ENCODE results near the gene KCNQ5.
A peak's percentile ranks its signal among the peaks of the same experiment; 100 is the strongest.

KCNQ5 gene

DNA sequence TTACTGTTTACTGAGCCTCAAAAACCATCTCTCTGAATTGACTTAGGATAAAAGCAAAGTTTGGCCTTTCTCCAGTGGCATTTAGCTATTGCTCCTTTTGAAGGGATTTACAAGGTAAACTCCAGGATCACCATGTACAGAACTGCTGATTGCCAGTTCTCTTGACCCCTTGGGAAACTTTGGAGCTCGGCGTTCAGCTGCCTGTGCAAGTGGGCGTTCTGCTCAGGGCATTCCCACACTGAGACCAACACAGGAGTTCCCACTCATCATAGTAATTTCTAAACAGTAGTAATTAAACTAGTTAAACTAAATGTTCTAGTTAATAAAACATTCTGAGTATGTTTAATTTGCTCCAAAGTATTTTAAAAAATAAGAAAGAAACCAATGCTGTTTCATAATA, 14.9 kb downstream of the KCNQ5 start:
- ATAC-seq (ENCODE audit: low read depth): no peak
- Histone ChIP-seq H3K27ac (ENCODE audit: poor library complexity, severe bottlenecking) (no peak overlapping the region), H3K36me3 (ENCODE audit: low read depth) (no peaks in the 10 kb centered on the region), H3K9me3 (ENCODE audit: severe bottlenecking) (no peaks in the 10 kb centered on the region), H3K4me3 (ENCODE audit: severe bottlenecking) (no peak overlapping the region), H3K27me3 (ENCODE audit: insufficient read depth, poor library complexity, severe bottlenecking) (no peaks in the 10 kb centered on the region), H3K4me1 (ENCODE audit: insufficient read depth, poor library complexity, severe bottlenecking) (no peaks in the 10 kb centered on the region)
- DNase-seq (ENCODE audit: low spot score): no peak
- TF ChIP-seq, protein P1, sequence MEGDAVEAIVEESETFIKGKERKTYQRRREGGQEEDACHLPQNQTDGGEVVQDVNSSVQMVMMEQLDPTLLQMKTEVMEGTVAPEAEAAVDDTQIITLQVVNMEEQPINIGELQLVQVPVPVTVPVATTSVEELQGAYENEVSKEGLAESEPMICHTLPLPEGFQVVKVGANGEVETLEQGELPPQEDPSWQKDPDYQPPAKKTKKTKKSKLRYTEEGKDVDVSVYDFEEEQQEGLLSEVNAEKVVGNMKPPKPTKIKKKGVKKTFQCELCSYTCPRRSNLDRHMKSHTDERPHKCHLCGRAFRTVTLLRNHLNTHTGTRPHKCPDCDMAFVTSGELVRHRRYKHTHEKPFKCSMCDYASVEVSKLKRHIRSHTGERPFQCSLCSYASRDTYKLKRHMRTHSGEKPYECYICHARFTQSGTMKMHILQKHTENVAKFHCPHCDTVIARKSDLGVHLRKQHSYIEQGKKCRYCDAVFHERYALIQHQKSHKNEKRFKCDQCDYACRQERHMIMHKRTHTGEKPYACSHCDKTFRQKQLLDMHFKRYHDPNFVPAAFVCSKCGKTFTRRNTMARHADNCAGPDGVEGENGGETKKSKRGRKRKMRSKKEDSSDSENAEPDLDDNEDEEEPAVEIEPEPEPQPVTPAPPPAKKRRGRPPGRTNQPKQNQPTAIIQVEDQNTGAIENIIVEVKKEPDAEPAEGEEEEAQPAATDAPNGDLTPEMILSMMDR (IDR thresholded peaks at IDR 0.05; ENCODE audit: poor library complexity, severe bottlenecking): no peak

DNA sequence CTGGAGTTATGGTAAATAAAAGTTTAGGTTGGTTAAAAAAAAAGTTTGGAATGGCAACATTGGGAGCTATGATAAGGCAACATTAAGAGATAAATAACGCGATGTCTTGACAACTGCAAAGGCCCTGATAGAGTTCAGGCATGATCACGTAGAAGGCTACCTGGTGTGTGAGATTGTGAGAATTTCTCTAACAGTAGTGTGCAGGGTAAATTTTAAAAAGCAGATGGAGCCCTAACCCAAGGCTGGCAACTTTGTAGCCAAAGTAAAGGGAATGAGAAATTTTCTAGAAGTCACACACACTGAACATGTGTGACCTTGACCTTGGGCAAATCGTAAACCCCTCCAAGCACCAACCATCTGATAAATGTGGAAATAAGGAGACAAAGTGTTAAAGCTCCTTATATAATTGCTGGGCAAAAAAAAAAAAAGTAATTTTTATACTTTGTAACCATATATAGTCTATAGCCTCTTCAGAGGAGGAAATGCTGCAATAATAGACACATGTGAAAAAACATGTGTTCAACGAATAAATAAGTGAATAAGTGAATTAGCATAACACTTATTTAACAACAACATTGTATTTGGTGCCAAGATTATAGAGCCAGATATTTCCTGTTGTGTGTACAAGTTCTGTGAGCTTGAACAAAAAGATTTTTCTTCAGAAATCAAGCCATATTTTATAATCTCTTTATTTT, 18.2 kb downstream of the KCNQ5 start:
- ATAC-seq (ENCODE audit: low read depth) (no peak), DNase-seq (ENCODE audit: low spot score) (no peak)
- Histone ChIP-seq H3K4me1 (ENCODE audit: insufficient read depth, poor library complexity, severe bottlenecking) (no peaks in the 10 kb centered on the region), H3K9me3 (ENCODE audit: severe bottlenecking) (no peaks in the 10 kb centered on the region), H3K27me3 (ENCODE audit: insufficient read depth, poor library complexity, severe bottlenecking) (no peaks in the 10 kb centered on the region), H3K27ac (ENCODE audit: poor library complexity, severe bottlenecking) (no peak overlapping the region), H3K36me3 (ENCODE audit: low read depth) (no peaks in the 10 kb centered on the region), H3K4me3 (ENCODE audit: severe bottlenecking) (no peak overlapping the region)
- TF ChIP-seq, protein P1 (IDR thresholded peaks at IDR 0.05; ENCODE audit: poor library complexity, severe bottlenecking): peak; percentile 26

DNA sequence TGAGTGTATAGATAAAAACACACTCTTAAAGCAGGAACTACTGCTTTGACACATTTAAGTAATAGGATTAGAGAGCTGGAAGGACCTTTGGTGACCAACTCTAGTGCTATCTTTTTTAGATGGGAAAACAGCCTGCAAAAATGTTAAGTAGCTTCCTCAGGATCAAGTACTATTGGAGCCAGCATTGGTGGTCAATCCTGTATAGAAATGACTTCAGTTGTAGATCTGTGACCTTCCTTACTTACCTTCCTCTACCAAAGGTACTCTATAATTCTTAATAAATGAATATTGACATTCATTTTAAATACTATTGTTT, 18.7 kb downstream of the KCNQ5 start:
- Histone ChIP-seq H3K9me3 (ENCODE audit: severe bottlenecking) (no peaks in the 10 kb centered on the region), H3K27me3 (ENCODE audit: insufficient read depth, poor library complexity, severe bottlenecking) (no peaks in the 10 kb centered on the region), H3K36me3 (ENCODE audit: low read depth) (no peaks in the 10 kb centered on the region), H3K4me1 (ENCODE audit: insufficient read depth, poor library complexity, severe bottlenecking) (no peaks in the 10 kb centered on the region), H3K4me3 (ENCODE audit: severe bottlenecking) (no peak overlapping the region), H3K27ac (ENCODE audit: poor library complexity, severe bottlenecking) (no peak overlapping the region)
- no peak for DNase-seq (ENCODE audit: low spot score)
- no peak for ATAC-seq (ENCODE audit: low read depth)
- TF ChIP-seq, protein P1 (IDR thresholded peaks at IDR 0.05; ENCODE audit: poor library complexity, severe bottlenecking): no peak

- Histone ChIP-seq H3K4me3 (ENCODE audit: severe bottlenecking) (no peak overlapping the region), H3K4me1 (ENCODE audit: insufficient read depth, poor library complexity, severe bottlenecking) (peaks cover 13% of the 10 kb centered on the region), H3K36me3 (ENCODE audit: low read depth) (no peaks in the 10 kb centered on the region), H3K9me3 (ENCODE audit: severe bottlenecking) (no peaks in the 10 kb centered on the region), H3K27ac (ENCODE audit: poor library complexity, severe bottlenecking) (no peak overlapping the region), H3K27me3 (ENCODE audit: insufficient read depth, poor library complexity, severe bottlenecking) (no peaks in the 10 kb centered on the region)
- TF ChIP-seq, protein P1 (IDR thresholded peaks at IDR 0.05; ENCODE audit: poor library complexity, severe bottlenecking): no peak
- ATAC-seq (ENCODE audit: low read depth) (no peak), DNase-seq (ENCODE audit: low spot score) (no peak)
These were observed 20.6 kb downstream of the KCNQ5 start for GRCh38 chr6:72642435-72642834.

- Histone ChIP-seq H3K27me3 (ENCODE audit: insufficient read depth, poor library complexity, severe bottlenecking) (no peaks in the 10 kb centered on the region), H3K9me3 (ENCODE audit: severe bottlenecking) (no peaks in the 10 kb centered on the region), H3K4me1 (ENCODE audit: insufficient read depth, poor library complexity, severe bottlenecking) (peaks cover 13% of the 10 kb centered on the region), H3K27ac (ENCODE audit: poor library complexity, severe bottlenecking) (no peak overlapping the region), H3K4me3 (ENCODE audit: severe bottlenecking) (no peak overlapping the region), H3K36me3 (ENCODE audit: low read depth) (no peaks in the 10 kb centered on the region)
- DNase-seq (ENCODE audit: low spot score) (no peak), ATAC-seq (ENCODE audit: low read depth) (no peak)
- TF ChIP-seq, protein P1 (IDR thresholded peaks at IDR 0.05; ENCODE audit: poor library complexity, severe bottlenecking): peak; percentile 25
These were observed 21.4 kb downstream of the KCNQ5 start for GRCh38 chr6:72643214-72643613.

Data from RWPE2 (cell line).